KMS-11 (cell line): Measurements from ENCODE around the gene BTG4.

ENCODE experiments used
- H2AFZ ChIP-seq: fragments of 200-600 bp; sonication (generic); 2 replicates; pipeline ENCODE4 v1.6.1; 2016; ENCODE audit warnings: antibody characterized with exemption, mixed run types, low read depth
- H3K27ac ChIP-seq: fragments of 200-600 bp; sonication (generic); 2 replicates; pipeline ENCODE4 v1.6.1; 2016; ENCODE audit warnings: mild to moderate bottlenecking, mixed run types
- H3K27me3 ChIP-seq: fragments of 200-600 bp; sonication (generic); 2 replicates; pipeline ENCODE4 v1.6.1; 2017; ENCODE audit warnings: mild to moderate bottlenecking, low read depth, mixed run types, moderate library complexity; ENCODE audit not compliant: insufficient read depth
- H3K36me3 ChIP-seq: fragments of 200-600 bp; sonication (generic); 2 replicates; pipeline ENCODE4 v1.6.1; 2017; ENCODE audit warnings: mild to moderate bottlenecking, mixed run types; ENCODE audit not compliant: insufficient read depth
- H3K4me1 ChIP-seq: fragments of 200-600 bp; sonication (generic); 2 replicates; pipeline ENCODE4 v1.6.1; 2016; ENCODE audit warnings: mild to moderate bottlenecking, low read depth, mixed run types; ENCODE audit not compliant: poor library complexity, severe bottlenecking
- H3K4me2 ChIP-seq: fragments of 200-600 bp; sonication (generic); 2 replicates; pipeline ENCODE4 v1.7.0; 2016; ENCODE audit warnings: mild to moderate bottlenecking, mixed run types
- H3K4me3 ChIP-seq: fragments of 200-600 bp; sonication (generic); IDR thresholded peaks from 2 replicates; pipeline ENCODE4 v1.6.1; 2017; ENCODE audit warnings: low read depth, low read length, mixed read lengths; ENCODE audit not compliant: insufficient read depth
- H3K79me2 ChIP-seq: fragments of 200-600 bp; sonication (generic); 2 replicates; pipeline ENCODE4 v1.6.1; 2016; ENCODE audit warnings: low read depth, mixed run types; ENCODE audit not compliant: insufficient read depth
- H3K9ac ChIP-seq: fragments of 200-600 bp; sonication (generic); 2 replicates; pipeline ENCODE4 v1.6.1; 2016; ENCODE audit warnings: mild to moderate bottlenecking, mixed run types
- H4K20me1 ChIP-seq: fragments of 200-600 bp; sonication (generic); 2 replicates; pipeline ENCODE4 v1.6.1; 2016; ENCODE audit warnings: mild to moderate bottlenecking, mixed run types; ENCODE audit not compliant: insufficient read depth
- CTCF ChIP-seq: fragments of 200-600 bp; sonication (generic); conservative IDR thresholded peaks from 2 replicates; pipeline ENCODE4 v1.6.1; 2017; ENCODE audit warnings: low read depth, mild to moderate bottlenecking, antibody characterized with exemption, low read length, moderate library complexity, mixed read lengths

Gene BTG4

GRCh38 chr11:111449696-111450479 lies 62.3 kb downstream of the BTG4 start:
- no peaks in the 10 kb centered on the region for H3K79me2 ChIP-seq
- H3K4me1 ChIP-seq, result peaks cover 27% of the 10 kb centered on the region
- no peaks in the 10 kb centered on the region for H3K36me3 ChIP-seq
- H2AFZ ChIP-seq, result no peak overlapping the region
- no peak for TF ChIP-seq CTCF
- H3K27ac ChIP-seq, result no peak overlapping the region
- H3K4me3 ChIP-seq, result no peak overlapping the region
- H3K27me3 ChIP-seq, result no peaks in the 10 kb centered on the region
- no peak overlapping the region for H3K9ac ChIP-seq
- no peaks in the 10 kb centered on the region for H4K20me1 ChIP-seq
- H3K4me2 ChIP-seq, result no peak overlapping the region

- Histone ChIP-seq H3K27ac (no peak overlapping the region), H3K27me3 (no peaks in the 10 kb centered on the region), H3K4me3 (no peak overlapping the region), H3K9ac (no peak overlapping the region), H3K4me2 (no peak overlapping the region), H3K4me1 (peaks cover 27% of the 10 kb centered on the region), H2AFZ (no peak overlapping the region), H4K20me1 (no peaks in the 10 kb centered on the region), H3K79me2 (no peaks in the 10 kb centered on the region), H3K36me3 (no peaks in the 10 kb centered on the region)
- no peak for TF ChIP-seq CTCF
Observed at GRCh38 chr11:111448831-111449557, 63.2 kb downstream of the BTG4 start.

- H3K4me2 ChIP-seq, result no peak overlapping the region
- no peak overlapping the region for H2AFZ ChIP-seq
- TF ChIP-seq CTCF, result no peak
- H3K79me2 ChIP-seq, result no peaks in the 10 kb centered on the region
- no peak overlapping the region for H3K27ac ChIP-seq
- no peak overlapping the region for H3K9ac ChIP-seq
- peaks cover 33% of the 10 kb centered on the region for H3K4me1 ChIP-seq
- H4K20me1 ChIP-seq, result no peaks in the 10 kb centered on the region
- H3K36me3 ChIP-seq, result no peaks in the 10 kb centered on the region
- no peaks in the 10 kb centered on the region for H3K27me3 ChIP-seq
- no peak overlapping the region for H3K4me3 ChIP-seq
Observed at GRCh38 chr11:111448414-111448813, 63.8 kb downstream of the BTG4 start.

- Histone ChIP-seq H3K4me1 (peaks cover 37% of the 10 kb centered on the region), H3K79me2 (no peaks in the 10 kb centered on the region), H3K27me3 (no peaks in the 10 kb centered on the region), H4K20me1 (no peaks in the 10 kb centered on the region), H3K4me2 (no peak overlapping the region), H3K9ac (no peak overlapping the region), H3K27ac (no peak overlapping the region), H3K36me3 (no peaks in the 10 kb centered on the region), H2AFZ (no peak overlapping the region), H3K4me3 (no peak overlapping the region)
- TF ChIP-seq CTCF, result no peak
Observed at GRCh38 chr11:111447931-111448330, 64.3 kb downstream of the BTG4 start.
